Measurements from ENCODE around the gene KRT75. TPM values are rescaled to one million over a fixed set of nuclear protein-coding genes. Genes with fewer than 3 reads are reported as not detected.

KRT75 gene
- total RNA-seq, 1 donor from 2014 or later: not detected

DNA sequence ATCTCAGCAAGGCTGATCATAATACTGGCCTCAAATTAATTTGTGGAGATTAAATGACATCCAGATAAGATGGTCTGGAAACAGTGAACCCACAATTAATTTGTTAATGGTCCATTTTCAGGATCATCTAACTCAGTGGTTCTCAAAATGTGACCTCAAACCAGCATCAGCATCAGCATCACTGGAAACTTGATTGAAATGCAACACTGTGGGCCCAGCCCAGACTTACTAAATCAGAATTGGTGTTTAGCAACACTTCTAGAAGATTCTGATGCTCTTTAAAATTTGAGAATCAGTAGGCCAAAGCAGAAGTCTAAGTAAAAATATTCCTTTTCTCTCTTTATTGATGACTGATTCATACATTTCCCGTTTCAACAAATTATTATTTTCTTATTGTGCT, 17.4 kb downstream of the KRT75 start:
- Histone ChIP-seq H3K9me3 (ENCODE audit: low read depth) (no peaks in the 10 kb centered on the region), H3K27ac (no peak overlapping the region), H3K9ac (no peak overlapping the region), H3F3A (ENCODE audit: low read depth) (no peaks in the 10 kb centered on the region), H3K79me2 (ENCODE audit: low read depth) (no peaks in the 10 kb centered on the region), H2AFZ (replicated peaks) (no peak overlapping the region), H3K4me1 (no peaks in the 10 kb centered on the region), H3K36me3 (no peaks in the 10 kb centered on the region), H4K20me1 (ENCODE audit: low read depth) (no peaks in the 10 kb centered on the region), H3K27me3 (no peaks in the 10 kb centered on the region), H3K4me2 (no peak overlapping the region), H3K4me3 (no peak overlapping the region)
- Mint-ChIP-seq H3K4me3 (no peak overlapping the region), H3K4me1 (peaks cover 20% of the 10 kb centered on the region), H3K36me3 (no peaks in the 10 kb centered on the region), H3K27ac (no peak overlapping the region), H3K27me3 (ENCODE audit: insufficient read depth, low read depth) (peaks cover 2% of the 10 kb centered on the region), H3K9me3 (no peaks in the 10 kb centered on the region)
- DNase-seq (ENCODE audit: low spot score): no peak
- TF ChIP-seq EZH2 (IDR thresholded peaks at IDR 0.05) (no peak), EZH2phosphoT487 (IDR thresholded peaks at IDR 0.05) (no peak)
- TF ChIP-seq, protein P1, sequence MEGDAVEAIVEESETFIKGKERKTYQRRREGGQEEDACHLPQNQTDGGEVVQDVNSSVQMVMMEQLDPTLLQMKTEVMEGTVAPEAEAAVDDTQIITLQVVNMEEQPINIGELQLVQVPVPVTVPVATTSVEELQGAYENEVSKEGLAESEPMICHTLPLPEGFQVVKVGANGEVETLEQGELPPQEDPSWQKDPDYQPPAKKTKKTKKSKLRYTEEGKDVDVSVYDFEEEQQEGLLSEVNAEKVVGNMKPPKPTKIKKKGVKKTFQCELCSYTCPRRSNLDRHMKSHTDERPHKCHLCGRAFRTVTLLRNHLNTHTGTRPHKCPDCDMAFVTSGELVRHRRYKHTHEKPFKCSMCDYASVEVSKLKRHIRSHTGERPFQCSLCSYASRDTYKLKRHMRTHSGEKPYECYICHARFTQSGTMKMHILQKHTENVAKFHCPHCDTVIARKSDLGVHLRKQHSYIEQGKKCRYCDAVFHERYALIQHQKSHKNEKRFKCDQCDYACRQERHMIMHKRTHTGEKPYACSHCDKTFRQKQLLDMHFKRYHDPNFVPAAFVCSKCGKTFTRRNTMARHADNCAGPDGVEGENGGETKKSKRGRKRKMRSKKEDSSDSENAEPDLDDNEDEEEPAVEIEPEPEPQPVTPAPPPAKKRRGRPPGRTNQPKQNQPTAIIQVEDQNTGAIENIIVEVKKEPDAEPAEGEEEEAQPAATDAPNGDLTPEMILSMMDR (IDR thresholded peaks at IDR 0.05): no peak

DNA sequence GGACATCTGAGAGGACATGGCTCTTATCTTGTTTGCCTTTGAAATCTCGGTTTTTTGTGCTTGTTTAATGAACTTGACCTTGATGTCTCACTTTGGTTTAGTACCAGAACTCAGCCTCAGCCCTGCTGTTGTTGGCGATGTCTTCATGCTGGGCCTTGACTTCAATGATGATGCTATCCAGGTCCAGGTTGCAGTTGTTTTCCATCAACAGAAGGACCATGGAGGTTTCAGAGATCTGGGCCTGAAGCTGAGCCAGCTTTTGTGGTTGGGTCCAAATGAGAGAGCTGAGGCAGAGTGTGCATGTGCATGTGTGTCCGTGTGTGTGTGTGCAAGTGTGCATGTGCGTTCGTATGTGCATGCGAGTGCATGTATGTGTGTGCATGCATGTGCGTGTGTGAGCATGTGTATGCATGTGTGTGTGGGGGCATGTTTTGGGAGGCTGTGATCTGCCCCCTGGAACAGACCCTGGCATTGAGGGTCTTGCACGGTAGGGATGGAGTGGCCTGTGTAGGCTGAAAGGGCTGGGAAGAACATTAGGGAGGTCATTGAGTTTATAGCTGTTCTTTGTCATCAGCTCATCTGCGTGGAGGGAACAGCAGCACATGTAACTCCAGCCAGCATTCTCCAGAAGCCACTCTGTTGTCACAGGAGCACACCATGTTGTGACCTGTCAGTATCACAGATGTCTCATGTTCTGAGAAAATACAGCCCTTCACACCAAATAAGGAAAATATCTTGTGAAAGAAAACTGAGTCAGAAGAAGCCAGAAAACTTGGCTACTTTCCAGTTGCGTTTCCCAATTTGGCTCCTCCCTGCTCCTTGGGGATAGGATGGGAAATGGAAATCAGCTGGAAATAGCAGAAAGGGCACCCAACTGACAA, 18.1 kb downstream of the KRT75 start:
- TF ChIP-seq EZH2phosphoT487 (IDR thresholded peaks at IDR 0.05) (no peak), EZH2 (IDR thresholded peaks at IDR 0.05) (no peak)
- TF ChIP-seq, protein P1 (IDR thresholded peaks at IDR 0.05): no peak
- H3K9me3 Mint-ChIP-seq: peaks cover under 1% of the 10 kb centered on the region
- no peaks in the 10 kb centered on the region for H3K9me3 ChIP-seq (ENCODE audit: low read depth)
- no peaks in the 10 kb centered on the region for H3F3A ChIP-seq (ENCODE audit: low read depth)
- H3K4me1 Mint-ChIP-seq: peaks cover 20% of the 10 kb centered on the region
- H3K27ac Mint-ChIP-seq: no peak overlapping the region
- H3K79me2 ChIP-seq (ENCODE audit: low read depth): no peaks in the 10 kb centered on the region
- no peak overlapping the region for H3K4me3 ChIP-seq
- H3K4me3 Mint-ChIP-seq: no peak overlapping the region
- no peak overlapping the region for H3K4me2 ChIP-seq
- no peak for DNase-seq (ENCODE audit: low spot score)
- H3K27me3 ChIP-seq: no peaks in the 10 kb centered on the region
- no peaks in the 10 kb centered on the region for H3K4me1 ChIP-seq
- no peaks in the 10 kb centered on the region for H3K36me3 Mint-ChIP-seq
- H4K20me1 ChIP-seq (ENCODE audit: low read depth): no peaks in the 10 kb centered on the region
- H3K27ac ChIP-seq: no peak overlapping the region
- H3K27me3 Mint-ChIP-seq (ENCODE audit: insufficient read depth, low read depth): peaks cover 4% of the 10 kb centered on the region
- no peaks in the 10 kb centered on the region for H3K36me3 ChIP-seq
- H2AFZ ChIP-seq (replicated peaks): no peak overlapping the region
- H3K9ac ChIP-seq: no peak overlapping the region

DNA sequence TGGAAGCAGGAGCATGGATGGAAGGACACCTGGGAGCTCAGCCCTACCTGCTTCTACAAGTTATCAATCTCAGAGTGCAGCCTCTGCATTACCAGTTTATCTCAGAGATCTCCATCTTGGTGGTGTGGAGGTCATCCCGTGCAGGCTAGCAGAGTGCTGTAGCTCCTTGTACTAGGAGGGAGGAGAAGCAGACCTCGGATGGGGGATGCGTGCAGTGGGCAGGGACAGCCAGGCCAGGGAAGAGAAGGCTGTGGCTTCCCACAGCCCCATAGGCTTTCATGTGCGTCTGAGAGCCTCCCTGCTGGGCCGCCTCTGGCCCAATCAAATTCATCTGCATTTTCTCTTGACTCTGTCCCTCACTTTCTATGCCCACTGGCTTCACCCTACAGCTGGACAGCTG, 19.2 kb downstream of the KRT75 start:
- no peak overlapping the region for H3K9ac ChIP-seq

More for the DNA sequence above, 19.2 kb downstream of the KRT75 start:
- H3K4me1 Mint-ChIP-seq: peaks cover 20% of the 10 kb centered on the region
- Histone ChIP-seq H3K4me3 (no peak overlapping the region), H3K79me2 (ENCODE audit: low read depth) (no peaks in the 10 kb centered on the region), H3K4me1 (no peaks in the 10 kb centered on the region), H3K27me3 (no peaks in the 10 kb centered on the region), H4K20me1 (ENCODE audit: low read depth) (no peaks in the 10 kb centered on the region), H2AFZ (replicated peaks) (no peak overlapping the region), H3K36me3 (no peaks in the 10 kb centered on the region), H3K9me3 (ENCODE audit: low read depth) (no peaks in the 10 kb centered on the region), H3K27ac (no peak overlapping the region), H3K4me2 (no peak overlapping the region), H3F3A (ENCODE audit: low read depth) (no peaks in the 10 kb centered on the region)
- peaks cover 4% of the 10 kb centered on the region for H3K27me3 Mint-ChIP-seq (ENCODE audit: insufficient read depth, low read depth)
- no peak for DNase-seq (ENCODE audit: low spot score)
- H3K9me3 Mint-ChIP-seq: peaks cover 6% of the 10 kb centered on the region
- H3K4me3 Mint-ChIP-seq: no peak overlapping the region
- H3K27ac Mint-ChIP-seq: no peak overlapping the region
- TF ChIP-seq EZH2phosphoT487 (IDR thresholded peaks at IDR 0.05) (no peak), EZH2 (IDR thresholded peaks at IDR 0.05) (no peak)
- TF ChIP-seq, protein P1 (IDR thresholded peaks at IDR 0.05): no peak
- no peaks in the 10 kb centered on the region for H3K36me3 Mint-ChIP-seq

All from neural progenitor cell (in vitro differentiated cells).